Aortic smooth muscle cell (primary cell): ENCODE data around the gene TTC39C. TPM values are rescaled to one million over a fixed set of nuclear protein-coding genes. Genes with fewer than 3 reads are reported as not detected.

Experiments
- total RNA-seq: library from RNA; depleted of rRNA; stranded (reverse); fragments of >200 nt; gene quantifications from 2 replicates; pipeline ENCODE4 v1.2.3, GENCODE V29; 2014

The TTC39C gene
- total RNA-seq = 15.7 and 16.1 TPM in 2 replicates

GRCh38 chr18:24014062-24014985 lies at the start of gene TTC39C:
TTC39C (plus strand) TSS chr18:24014754; CDS start chr18:24014872, 118 bp downstream.

DNA sequence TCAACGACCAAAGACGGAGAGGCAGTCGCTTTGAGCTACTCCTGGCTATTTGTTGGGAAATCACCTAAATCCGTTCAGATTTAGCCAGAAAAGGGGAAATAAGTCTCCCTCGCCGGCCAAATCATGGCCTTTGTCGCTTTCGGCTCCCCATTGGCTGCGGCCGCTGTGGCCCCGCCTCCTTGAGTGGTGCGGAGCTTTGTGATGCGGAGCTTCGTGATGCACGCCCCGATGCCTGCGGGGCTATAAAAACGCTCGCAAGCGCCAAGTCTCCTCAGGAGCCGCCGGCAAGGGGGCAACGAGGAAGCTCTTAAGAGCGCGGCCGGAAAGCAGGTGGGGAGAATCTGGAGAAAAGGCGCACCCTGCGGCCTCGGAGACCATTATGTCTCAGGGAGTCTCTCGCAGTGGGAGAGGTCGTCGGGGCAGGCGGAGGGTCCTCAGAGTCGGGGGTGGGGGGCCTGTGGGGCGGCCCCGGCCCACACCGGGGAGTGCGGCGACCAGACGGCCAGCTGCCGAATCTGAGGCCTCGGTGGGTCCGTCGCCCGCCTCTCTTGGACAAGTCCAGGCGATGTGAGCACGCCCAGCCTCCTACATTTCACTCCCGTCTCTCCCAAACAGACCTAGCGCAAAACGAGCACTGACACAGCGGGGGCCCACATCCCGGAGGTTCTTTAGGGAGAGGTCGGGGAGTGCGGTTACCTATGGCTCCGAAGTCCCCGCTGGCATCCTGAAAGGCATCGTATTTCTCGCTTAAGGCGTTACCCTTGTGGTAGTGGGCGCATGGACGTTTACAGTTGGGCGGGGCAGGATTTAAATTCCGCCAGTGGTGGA lies 124.4 kb downstream of the TTC39C start, which contains the start of gene CABYR:
CABYR (plus strand) TSS at position 274 of the 828 bp plus-strand sequence. CDS start 4,053 bp downstream, outside the sequence.

Other genes starting within 250 kb of the TTC39C start
- 1.5 and 2.7 TPM in 2 replicates for gene CABYR, start 124.3 kb downstream of the TTC39C start, total RNA-seq